CD4-positive, alpha-beta T cell treated with Interleukin-12 subunit alpha and Interleukin-12 subunit beta, for 1 hour (primary cell): Measurements from ENCODE around the gene RSU1.
"Not testable (repeated sequence)": the region's sequence is repeated elsewhere in the genome, so short reads cannot be mapped to it uniquely, and the experiment has no call there.

Source experiments
- DNase-seq: peaks from one replicate; pipeline ENCODE4 v3.0.0-alpha.2; 2020

RSU1 gene

GRCh38 chr10:16817125-16818019 is at the start of gene RSU1:
Gene RSU1, minus strand, starts transcription at chr10:16817424. Its CDS starts 343 bp downstream, at chr10:16817081.
- peak; percentile 100 for DNase-seq

GRCh38 chr10:16866541-16867275 is 49.5 kb upstream of the RSU1 start:
- no peak for DNase-seq

DNA sequence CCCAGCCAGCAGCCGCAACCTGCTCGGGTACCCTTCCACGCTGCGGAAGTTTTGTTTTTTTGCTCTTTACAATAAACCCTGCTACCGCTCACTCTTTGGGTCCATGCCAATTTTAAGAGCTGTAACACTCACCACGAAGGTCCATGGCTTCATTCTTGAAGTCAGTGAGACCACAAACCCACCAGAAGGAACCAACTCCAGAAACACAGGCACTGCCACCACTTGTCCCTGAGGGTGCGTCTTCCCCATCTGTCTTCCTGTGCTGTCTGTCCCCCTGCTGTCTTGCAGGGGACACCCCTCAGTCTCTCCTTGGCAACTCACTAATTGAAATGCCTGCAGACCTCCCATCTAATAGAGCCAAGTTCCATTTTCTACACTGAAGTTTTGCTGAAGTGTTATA is 48.5 kb upstream of the RSU1 start:
- DNase-seq = no peak

DNA sequence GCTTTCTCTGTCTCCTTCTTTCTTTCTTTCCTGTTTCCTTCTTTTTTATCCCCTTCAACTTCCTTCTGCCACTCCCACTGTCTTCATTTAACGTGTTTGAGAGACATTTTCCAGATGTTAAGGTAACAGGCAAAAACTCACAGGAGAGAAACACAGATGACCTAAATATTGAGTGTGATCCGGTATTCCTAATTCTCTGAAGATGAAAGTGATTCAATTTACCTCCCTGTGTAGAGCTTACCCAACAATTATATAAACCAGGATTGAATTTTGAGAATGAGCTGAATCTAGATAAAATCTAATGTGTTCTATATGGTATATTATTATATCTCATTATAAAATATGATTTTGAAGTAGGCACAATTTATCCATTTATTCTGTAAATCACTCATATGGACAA is 46.5 kb upstream of the RSU1 start:
- DNase-seq = no peak

- DNase-seq = no peak
Measured at GRCh38 chr10:16857419-16857818, 40.2 kb upstream of the RSU1 start.

DNA sequence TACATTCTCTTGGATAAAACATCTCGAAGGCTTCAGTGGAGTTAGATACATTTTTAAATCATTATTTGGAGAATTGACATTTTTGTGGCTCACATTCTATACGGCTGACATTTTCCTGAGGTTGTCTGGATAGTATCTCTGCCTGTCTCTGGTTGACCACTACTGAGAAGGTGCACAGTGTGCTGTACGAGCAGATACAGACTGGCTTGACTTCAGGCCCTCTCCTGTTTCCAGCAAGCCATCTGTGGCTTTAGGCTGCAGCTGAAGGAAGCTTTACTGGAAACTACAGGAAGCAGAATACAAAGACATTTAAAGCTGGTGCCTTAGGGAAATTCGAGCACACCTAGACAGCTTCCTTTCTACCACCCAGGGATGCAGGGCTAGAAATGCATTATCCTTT is 39.3 kb upstream of the RSU1 start:
- DNase-seq = no peak

DNA sequence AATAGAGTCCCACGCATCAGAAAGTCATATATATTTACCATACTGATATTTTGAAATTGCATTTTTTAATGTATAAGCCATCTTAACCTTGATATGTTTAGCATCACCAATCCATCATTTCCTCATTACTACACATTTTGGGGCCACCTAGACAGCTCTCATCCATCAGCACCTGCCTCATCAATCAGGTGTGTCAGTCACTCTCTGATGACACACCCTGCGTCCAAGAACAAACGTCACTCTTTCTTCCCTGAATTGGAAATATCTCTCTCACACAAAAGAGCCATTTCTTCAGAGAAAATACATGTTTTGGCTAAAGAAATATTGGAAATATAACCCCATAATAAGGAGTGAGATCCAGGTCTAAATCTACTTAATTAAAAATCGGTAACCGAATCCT is 38.9 kb upstream of the RSU1 start:
- DNase-seq = no peak

GRCh38 chr10:16854623-16855022 is 37.4 kb upstream of the RSU1 start:
- no peak for DNase-seq

- no peak for DNase-seq
Measured at GRCh38 chr10:16853809-16854208, 36.6 kb upstream of the RSU1 start.

DNA sequence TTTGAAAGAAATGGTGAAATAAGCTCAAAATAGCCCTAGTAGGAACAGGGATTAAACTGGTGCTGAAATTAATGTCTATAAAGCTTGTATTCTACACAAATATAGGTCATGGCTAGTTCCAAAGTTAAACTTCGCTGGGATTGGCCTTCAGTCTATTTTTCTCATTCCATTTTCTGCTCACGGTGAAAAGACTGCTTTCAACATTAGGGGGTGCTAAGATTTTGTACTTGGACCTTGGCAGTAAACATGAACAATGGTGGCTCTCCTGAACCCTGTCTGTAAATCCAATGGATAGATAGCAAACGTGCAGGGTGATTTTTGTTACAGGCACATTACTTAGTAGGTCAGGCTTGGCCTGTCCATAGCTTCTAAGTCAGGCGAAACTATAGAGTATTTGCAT is 36.0 kb upstream of the RSU1 start:
- DNase-seq = peak; percentile 14

DNA sequence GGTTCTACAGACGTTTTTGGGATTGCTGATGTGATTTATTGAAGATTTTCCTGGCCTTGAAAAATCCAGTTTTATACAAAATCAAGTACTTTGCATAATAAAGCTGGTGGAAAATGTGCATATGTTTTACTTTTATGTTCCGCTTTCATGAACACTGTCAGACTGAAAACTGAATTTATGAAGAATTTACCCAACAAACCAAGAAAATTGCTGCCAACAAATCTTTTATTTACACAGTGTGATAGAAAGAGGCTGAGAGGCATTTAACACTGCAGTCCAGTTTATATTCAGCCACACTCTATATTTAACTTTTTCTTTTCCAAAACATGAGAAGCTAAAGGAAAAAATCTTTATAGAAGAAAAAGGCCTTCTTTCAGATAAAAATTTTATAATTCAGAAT is 35.4 kb upstream of the RSU1 start:
- DNase-seq = no peak

GRCh38 chr10:16848562-16849154 is 31.4 kb upstream of the RSU1 start:
- no peak for DNase-seq

DNA sequence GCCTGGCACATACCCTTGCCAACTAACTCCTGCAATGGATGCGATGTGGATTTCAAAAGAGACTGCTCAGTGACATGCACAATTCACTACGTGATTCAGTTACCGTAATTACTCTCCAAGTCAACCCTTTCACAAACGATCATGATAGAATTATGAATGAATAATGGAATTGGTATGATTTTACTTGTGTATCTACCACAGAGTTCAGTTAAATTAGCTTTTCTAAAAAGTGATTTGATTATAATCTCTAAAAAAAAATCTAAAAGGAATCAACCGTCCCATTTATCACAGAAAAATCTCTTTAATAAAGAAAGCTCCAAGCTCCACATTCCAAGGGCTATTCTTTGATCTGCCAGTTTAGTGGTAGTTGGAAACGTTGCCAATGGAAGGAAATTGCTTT is 30.4 kb upstream of the RSU1 start:
- no peak for DNase-seq

DNA sequence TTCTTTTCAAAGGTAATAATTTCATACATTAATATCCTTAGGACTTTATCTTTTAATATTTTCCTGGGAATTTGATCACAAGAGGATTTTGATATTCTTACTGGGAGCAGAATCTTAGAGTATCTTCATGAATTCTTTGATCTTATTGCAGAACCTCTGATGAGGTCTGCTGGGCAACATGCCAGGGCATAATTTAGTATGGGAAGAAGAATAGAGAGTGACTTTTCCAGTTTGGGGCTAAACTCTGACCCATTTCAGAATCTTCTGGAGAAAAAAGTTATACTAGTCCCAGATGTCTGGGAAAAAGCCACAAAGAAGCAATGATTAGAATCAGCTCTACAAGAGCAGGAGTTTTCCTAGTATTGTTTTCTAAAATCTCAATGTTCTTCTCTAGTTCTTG is 28.0 kb upstream of the RSU1 start:
- no peak for DNase-seq

DNA sequence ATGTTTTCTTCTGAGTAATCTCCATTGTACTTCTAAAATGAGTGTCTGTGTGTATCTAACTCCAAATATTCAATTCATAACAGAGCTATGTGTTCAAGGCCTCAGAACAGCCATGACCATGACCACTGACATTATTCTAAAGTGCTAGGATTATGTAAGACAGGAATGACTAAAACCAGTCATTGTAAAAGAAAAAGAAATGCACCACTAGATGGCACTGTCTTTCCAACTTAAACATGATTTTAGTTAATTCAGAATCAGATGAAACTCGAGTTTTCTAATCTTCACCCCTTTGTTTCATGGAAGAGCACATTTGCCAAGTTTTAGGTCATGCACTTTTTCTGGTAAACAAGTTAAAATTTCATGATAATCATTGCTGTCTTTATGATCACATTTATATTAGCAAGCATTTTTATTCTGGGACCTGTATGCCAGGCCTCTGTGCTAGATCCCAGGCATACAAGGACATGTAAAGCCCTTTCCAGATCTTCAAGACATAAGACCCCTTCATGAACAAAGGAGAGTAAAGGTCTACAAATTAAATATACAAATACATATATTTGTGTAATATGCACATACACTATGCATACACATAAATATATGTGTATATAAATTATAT is 26.1 kb upstream of the RSU1 start:
- DNase-seq = peak; percentile 77

- DNase-seq = peak; percentile 51
Measured at GRCh38 chr10:16835228-16835627, 18.0 kb upstream of the RSU1 start.

- no peak for DNase-seq
Measured at GRCh38 chr10:16832351-16833080, 15.3 kb upstream of the RSU1 start.

GRCh38 chr10:16828701-16829175 is 11.5 kb upstream of the RSU1 start:
- no peak for DNase-seq

DNA sequence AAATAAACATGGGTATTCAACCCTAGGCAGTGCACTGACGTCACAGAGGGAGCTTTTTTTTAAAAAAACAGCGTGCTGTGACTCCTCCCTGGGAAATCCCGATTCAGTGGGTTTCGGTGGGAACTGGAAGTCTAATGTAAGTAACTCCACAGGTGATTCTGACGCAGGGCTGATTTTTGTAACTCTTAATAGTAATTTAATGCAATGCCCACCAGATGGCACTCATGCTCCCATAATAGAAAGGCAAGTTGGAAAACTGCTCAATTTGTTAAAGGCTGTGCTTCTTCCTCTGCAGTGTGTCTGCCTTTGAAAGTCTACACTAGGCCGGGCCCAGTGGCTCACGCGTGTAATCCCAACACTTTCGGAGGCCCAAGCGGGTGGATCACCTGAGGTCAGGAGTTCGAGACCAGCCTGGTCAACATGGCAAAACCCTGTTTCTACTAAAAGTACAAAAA is 10.9 kb upstream of the RSU1 start:
- peak; percentile 77 for DNase-seq

DNA sequence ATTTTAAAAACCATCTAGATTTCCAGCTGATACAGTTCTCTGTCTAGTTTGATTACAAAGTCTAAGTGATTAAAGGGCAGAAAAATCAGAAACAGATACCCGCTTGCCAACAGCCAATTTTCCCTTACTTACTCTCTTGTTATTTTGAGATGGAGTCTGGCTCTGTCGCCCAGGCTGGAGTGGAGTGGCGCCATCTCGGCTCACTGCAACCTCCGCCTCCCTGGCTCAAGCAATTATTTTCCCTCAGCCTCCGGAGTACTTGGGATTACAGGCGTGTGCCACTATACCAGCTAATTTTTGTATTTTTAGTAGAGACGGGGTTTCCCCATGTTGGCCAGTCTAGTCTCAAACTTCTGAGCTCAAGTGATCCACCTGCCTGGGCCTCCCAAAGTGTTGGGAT is 10.2 kb upstream of the RSU1 start:
- DNase-seq = not testable (repeated sequence)

DNA sequence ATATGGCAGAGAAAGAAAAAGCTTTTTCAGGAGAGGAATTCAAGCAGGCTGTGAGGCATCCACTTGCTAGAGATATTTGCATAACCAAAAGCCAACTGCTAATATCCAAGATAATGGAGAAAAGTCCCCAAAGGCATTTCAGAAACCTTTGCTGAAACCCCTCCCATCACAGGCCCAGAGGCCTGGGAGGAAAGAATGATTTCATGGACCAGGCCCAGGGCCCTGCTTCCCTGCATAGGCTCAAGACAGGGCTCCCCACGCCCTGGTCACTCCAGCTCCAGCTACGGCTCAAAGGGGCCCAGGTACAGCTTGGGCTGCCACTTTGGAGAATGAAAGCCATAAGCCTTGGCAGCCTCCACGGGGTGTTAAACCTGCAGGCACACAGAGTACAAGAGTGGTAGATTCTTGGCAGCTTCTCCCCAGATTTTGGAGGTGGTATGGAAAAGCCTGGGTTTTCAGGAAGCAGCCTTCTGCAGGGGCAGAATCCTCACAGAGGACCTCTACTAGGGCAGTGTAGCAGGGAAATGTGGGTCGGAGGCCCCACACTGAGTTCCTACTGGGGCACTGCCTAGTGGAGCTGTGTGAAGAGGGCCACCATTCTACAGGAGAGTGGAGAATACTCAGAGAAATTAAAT is 5.6 kb upstream of the RSU1 start:
- no peak for DNase-seq

- no peak for DNase-seq
Measured at GRCh38 chr10:16822027-16822426, 4.8 kb upstream of the RSU1 start.
